GM12892 (cell line): Measurements from ENCODE around the gene SCAPER.

Experiments
- POLR2A ChIP-seq: IDR thresholded peaks from 2 replicates; pipeline ENCODE4 v1.6.1; 2011; ENCODE audit warnings: low read depth, low read length, control low read depth
- POLR2AphosphoS5 ChIP-seq: IDR thresholded peaks from 2 replicates; pipeline ENCODE4 v1.6.1; 2011; ENCODE audit warnings: low read depth, low read length, control low read depth
- TAF1 ChIP-seq: IDR thresholded peaks from 2 replicates; pipeline ENCODE4 v1.6.1; 2011; ENCODE audit warnings: low read depth, mild to moderate bottlenecking, control low read depth, low read length, borderline replicate concordance

DNA sequence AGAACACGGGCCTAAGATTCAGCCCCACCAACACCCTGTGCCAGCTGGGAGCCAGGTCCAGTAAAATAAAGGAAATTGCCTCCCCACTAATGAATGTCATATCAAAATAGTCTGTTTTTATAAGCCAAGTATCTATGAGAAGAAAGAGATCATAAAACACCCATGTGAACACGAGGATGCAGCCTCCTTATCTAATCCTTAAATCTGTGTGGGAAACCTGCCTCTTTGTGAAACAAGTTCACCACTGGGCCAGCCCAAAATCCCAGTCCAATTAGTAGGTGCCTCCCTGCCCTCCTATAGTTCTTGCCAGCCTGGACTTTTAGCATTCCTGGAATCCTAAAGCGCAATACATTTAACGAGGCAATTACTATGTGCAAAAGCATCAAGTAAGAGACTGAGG, 42.0 kb downstream of the SCAPER start:
- TF ChIP-seq POLR2A: no peak
- TF ChIP-seq TAF1: no peak
- TF ChIP-seq POLR2AphosphoS5: no peak
